ENCODE measurements around the gene CD99L2. TPM values are rescaled to one million over a fixed set of nuclear protein-coding genes. Genes with fewer than 3 reads are reported as not detected.

The CD99L2 gene
- total RNA-seq, 2 donors from 2014 or later = 11.3 to 18.7 TPM

DNA sequence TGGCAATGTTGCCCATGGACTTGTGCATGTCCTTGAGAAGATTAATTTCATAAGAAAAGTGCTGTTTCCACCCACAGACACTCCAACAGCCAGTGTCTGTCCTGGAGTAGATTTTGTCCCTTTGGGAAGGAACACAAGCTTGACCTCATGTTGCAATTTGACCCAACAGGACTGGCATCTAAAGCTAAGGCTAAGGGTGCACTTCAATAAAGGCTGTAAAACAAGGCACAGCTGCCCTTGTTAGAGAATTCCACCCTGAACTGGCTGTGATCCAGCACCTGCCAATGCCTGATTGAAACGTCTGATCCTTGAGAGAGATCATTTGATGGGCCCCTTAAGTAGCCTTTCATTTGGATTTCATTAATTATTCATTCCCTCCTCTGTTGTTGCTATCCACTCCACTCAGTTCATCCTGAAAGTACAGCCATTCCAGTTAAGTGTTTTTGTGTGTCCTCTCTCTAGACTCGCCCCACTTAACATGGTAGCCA lies 56.2 kb downstream of the CD99L2 start:
- no peaks in the 10 kb centered on the region for H3K27me3 Mint-ChIP-seq (ENCODE audit: insufficient read depth)
- WGBS, 2 experiments (ENCODE audit: insufficient coverage in 1 of 2, insufficient read length in 1 of 2) = 80 to 84% methylated on average over 1 to 2 of the region's 2 CpGs
- no peaks in the 10 kb centered on the region for H3K27me3 ChIP-seq (ENCODE audit: control insufficient read depth, insufficient read depth, low read length, poor library complexity, severe bottlenecking)

GRCh38 chrX:150841456-150842197 lies 56.8 kb downstream of the CD99L2 start:
- 84% methylated on average over 6 of the region's 6 CpGs; no CpG with 5 or more reads in 1 of the 2 experiments for WGBS, 2 experiments (ENCODE audit: insufficient coverage in 1 of 2, insufficient read length in 1 of 2)
- TF ChIP-seq CTCF (conservative IDR thresholded peaks at IDR 0.05) = no peak
- Histone ChIP-seq H3K9me3 (ENCODE audit: control insufficient read depth, low read length) (no peaks in the 10 kb centered on the region), H3K9ac (ENCODE audit: extremely low read depth, low read length, poor library complexity, severe bottlenecking) (no peak overlapping the region), H3K4me1 (ENCODE audit: control insufficient read depth, insufficient read depth, low read length) (no peaks in the 10 kb centered on the region), H3K36me3 (ENCODE audit: control insufficient read depth, insufficient read depth, low read length) (no peaks in the 10 kb centered on the region), H3K27me3 (ENCODE audit: control insufficient read depth, insufficient read depth, low read length, poor library complexity, severe bottlenecking) (no peaks in the 10 kb centered on the region), H3K27ac (ENCODE audit: low read depth, low read length) (no peak overlapping the region), H3K4me3 (ENCODE audit: low read length) (no peak overlapping the region)
- no peak for DNase-seq
- H3K4me3 Mint-ChIP-seq = no peak overlapping the region
- H3K4me1 Mint-ChIP-seq = peaks cover 4% of the 10 kb centered on the region
- no peaks in the 10 kb centered on the region for H3K36me3 Mint-ChIP-seq (ENCODE audit: low read depth)
- no peak overlapping the region for H3K27ac Mint-ChIP-seq
- no peaks in the 10 kb centered on the region for H3K27me3 Mint-ChIP-seq (ENCODE audit: insufficient read depth)
- no peaks in the 10 kb centered on the region for H3K9me3 Mint-ChIP-seq

More for the DNA sequence above, 56.2 kb downstream of the CD99L2 start:
- no peaks in the 10 kb centered on the region for H3K4me1 ChIP-seq (ENCODE audit: control insufficient read depth, insufficient read depth, low read length)
- Mint-ChIP-seq H3K9me3 (no peaks in the 10 kb centered on the region), H3K4me1 (peaks cover 7% of the 10 kb centered on the region), H3K4me3 (no peak overlapping the region), H3K27ac (no peak overlapping the region), H3K36me3 (ENCODE audit: low read depth) (no peaks in the 10 kb centered on the region)
- no peaks in the 10 kb centered on the region for H3K9me3 ChIP-seq (ENCODE audit: control insufficient read depth, low read length)
- no peak overlapping the region for H3K4me3 ChIP-seq (ENCODE audit: low read length)
- no peak for TF ChIP-seq CTCF (conservative IDR thresholded peaks at IDR 0.05)
- DNase-seq = no peak
- no peak overlapping the region for H3K9ac ChIP-seq (ENCODE audit: extremely low read depth, low read length, poor library complexity, severe bottlenecking)
- H3K27ac ChIP-seq (ENCODE audit: low read depth, low read length) = no peak overlapping the region
- no peaks in the 10 kb centered on the region for H3K36me3 ChIP-seq (ENCODE audit: control insufficient read depth, insufficient read depth, low read length)

GRCh38 chrX:150837845-150838244 lies 60.6 kb downstream of the CD99L2 start:
- Mint-ChIP-seq H3K4me3 (no peak overlapping the region), H3K4me1 (peaks cover 4% of the 10 kb centered on the region), H3K27me3 (ENCODE audit: insufficient read depth) (no peaks in the 10 kb centered on the region), H3K27ac (no peak overlapping the region), H3K36me3 (ENCODE audit: low read depth) (peaks cover 17% of the 10 kb centered on the region), H3K9me3 (peaks cover 23% of the 10 kb centered on the region)
- 94% methylated on average over 2 of the region's 4 CpGs; no CpG with 5 or more reads in 1 of the 2 experiments for WGBS, 2 experiments (ENCODE audit: insufficient coverage in 1 of 2, insufficient read length in 1 of 2)
- no peaks in the 10 kb centered on the region for H3K9me3 ChIP-seq (ENCODE audit: control insufficient read depth, low read length)
- H3K4me3 ChIP-seq (ENCODE audit: low read length) = no peak overlapping the region
- TF ChIP-seq CTCF (conservative IDR thresholded peaks at IDR 0.05) = no peak
- no peak overlapping the region for H3K9ac ChIP-seq (ENCODE audit: extremely low read depth, low read length, poor library complexity, severe bottlenecking)
- no peak overlapping the region for H3K27ac ChIP-seq (ENCODE audit: low read depth, low read length)
- H3K4me1 ChIP-seq (ENCODE audit: control insufficient read depth, insufficient read depth, low read length) = no peaks in the 10 kb centered on the region
- no peaks in the 10 kb centered on the region for H3K36me3 ChIP-seq (ENCODE audit: control insufficient read depth, insufficient read depth, low read length)
- H3K27me3 ChIP-seq (ENCODE audit: control insufficient read depth, insufficient read depth, low read length, poor library complexity, severe bottlenecking) = no peaks in the 10 kb centered on the region
- DNase-seq = no peak

Data from endodermal cell (in vitro differentiated cells).